HG02571 (cell line): ENCODE measurements around the gene BTBD18.

Source experiments
- ATAC-seq: cut with Tn5 transposase; IDR thresholded peaks from one replicate; pipeline ENCODE4 v1.9.1; 2021; ENCODE audit warnings: mild to moderate bottlenecking, moderate library complexity; ENCODE audit not compliant: unreplicated experiment

Gene BTBD18

DNA sequence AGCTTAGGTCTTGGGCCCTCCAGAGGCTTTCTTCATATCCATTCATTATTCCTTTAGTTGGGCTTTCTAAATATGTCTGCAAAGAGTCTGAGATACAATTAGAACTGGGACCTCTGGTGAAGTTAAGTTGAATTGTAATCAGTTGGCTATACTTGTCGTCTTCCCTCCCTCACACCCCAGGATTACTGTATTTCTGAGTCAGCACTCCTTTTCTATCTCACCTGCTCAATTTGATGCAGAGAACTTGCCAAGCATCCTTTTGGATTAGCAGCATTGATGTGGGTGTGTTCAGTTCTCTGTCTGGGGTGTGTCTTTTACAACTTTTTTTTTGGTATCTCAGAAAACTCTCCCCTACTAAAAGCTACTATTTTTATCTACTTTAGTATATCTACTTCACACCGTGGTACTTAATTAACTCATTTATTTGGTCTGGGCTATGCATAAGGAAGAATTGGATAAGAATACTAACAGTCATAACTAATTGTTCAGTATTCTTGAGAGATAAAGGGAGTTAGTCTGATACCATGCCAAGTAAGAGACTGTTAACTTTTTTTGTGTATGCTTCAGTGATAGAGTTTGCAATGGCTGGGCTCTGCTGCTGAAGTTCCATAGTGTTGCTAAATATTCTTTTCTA is 25.1 kb upstream of the BTBD18 start:
- ATAC-seq, result no peak

DNA sequence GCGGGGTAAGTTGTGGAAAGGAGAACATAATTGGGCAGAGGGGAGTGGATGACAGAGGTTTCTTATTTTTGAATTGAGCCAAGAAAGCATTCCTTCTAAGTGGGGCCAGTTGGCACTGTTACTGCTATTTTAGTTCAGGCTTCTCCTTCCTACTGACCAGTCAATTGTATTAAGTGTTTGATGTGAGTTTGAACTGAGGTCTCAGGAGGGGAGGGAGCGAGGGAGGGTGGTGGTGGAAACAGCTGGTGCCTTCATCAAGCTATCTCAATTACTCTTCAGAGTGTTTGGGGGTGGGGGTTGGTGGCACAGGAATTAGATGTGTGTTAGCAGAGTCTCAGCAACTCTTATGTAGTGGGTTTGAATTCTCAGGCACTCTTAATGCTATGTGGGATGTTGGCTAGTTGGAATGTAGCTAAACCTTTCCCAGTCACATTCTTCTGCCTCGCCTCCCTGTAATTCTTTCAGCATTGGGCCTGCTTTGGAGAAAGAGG is 24.5 kb upstream of the BTBD18 start:
- ATAC-seq, result no peak

DNA sequence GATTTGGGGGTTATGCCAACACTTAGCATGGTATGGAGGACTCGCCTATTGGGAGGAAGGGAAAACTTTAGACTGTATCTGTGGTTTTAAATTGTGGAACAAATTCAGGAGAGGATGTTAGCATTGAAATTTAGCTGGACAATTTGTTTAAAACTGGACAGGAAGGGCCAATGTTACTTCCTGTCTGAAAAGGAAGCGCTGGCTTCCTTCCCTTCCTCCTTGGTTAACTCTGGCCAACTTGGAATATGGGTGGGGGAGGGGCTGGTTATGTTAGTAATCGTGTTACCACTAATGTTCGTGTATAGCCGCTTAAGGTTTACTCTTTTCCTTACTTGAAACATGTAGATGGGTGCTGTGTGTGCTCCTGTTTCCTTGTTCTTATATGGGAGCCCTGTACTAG is 23.9 kb upstream of the BTBD18 start:
- ATAC-seq, result no peak

DNA sequence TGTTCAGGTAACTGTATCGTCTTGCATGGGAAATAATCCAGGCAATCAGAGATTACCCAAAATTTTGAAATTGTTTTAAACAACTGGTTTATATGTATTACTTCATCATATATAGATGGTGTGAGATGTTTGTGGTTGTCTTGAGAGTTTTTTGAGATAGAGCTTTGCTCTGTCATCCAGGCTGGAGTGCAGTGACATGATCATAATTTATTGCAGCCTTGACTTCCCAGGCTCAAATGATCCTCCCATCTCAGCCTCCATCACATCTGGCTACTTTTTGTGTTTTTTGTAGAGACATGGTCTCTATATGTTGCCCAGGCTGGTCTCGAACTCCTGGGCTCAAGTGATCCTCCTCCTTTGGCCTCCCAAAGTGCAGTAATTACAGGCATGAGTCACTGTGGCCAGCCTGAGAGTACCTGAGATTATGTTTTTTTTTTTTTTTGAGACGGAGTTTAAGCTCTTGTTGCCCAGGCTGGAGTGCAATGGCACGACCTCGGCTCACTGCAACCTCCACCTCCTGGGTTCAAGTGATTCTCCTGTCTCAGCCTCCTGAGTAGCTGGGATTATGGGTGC is 21.5 kb upstream of the BTBD18 start:
- ATAC-seq, result no peak

DNA sequence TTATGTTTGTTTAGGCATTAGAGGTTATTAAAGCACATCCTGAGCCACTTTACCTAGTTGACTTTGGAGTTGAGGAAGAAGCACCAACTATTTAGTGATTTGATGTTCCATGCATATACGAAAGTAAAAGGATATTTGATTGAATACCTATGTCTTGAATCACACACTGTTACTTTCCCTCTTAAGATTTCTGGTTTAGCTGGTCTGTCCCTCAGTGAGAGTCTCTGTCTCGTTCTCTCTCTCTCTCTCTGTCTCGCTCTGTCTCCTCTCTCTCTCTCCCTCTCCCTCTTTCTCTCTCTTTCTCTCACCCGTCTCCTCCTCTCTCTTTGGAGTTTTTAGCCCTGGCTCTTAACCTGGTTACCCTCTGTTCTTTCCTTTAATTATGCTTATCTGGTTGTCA is 20.9 kb upstream of the BTBD18 start:
- no peak for ATAC-seq

DNA sequence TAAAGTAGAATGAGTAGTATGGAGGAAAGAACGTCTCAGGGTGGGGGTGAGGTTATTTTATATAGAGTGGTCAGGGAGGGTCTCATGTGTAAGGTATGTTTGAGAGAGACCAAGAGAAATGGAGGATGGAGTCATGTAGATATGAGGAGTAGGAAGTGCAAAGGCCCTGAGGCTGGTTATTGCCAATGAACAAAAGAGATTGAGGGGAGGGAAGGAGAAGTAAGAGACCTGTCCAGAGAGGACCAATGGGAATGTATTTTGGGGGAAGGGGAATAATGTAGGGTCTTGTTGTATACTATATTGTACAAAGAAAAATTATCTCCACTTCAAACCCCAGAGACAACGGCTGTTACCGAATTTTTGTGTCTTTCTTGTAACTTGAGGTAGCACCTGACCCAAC is 19.7 kb upstream of the BTBD18 start:
- ATAC-seq, result no peak

DNA sequence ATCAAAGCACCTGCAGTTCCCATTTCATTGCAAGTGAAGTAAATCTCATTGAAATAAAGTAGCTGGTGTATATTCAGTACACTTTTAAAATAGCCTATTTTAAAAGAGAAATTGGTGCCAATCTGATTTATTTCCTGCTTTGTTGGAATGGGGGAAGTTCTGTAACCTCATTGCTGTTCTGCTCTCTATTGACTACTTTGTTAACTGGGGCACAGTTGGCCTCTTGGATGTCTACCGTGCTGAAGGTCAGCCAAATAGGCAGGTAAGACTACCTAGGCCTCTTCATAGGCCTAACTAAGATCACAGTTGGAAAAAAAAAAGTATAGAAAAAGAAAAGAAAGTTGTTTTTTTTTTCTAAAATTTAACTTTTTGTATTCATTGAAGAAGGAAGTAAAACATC is 19.2 kb upstream of the BTBD18 start:
- ATAC-seq, result no peak

DNA sequence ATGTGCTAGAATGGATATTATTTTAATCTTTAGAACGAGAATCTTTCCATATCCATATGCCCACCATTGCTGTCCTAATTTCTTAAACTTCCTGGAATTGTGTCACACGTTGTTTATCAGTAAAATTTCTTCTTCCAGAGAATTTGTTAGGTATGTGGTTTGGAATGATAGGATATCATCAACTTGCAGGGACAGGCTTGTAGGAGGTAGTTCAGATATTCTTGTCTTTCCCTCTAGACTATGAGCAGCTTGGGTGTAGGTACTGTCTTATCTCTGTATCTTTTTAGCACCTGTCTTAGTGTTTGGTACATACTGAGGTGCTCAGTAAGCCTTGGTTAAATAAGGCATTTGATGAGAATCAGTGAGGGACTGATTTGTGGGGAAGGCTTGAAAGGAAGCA is 13.4 kb upstream of the BTBD18 start:
- no peak for ATAC-seq

DNA sequence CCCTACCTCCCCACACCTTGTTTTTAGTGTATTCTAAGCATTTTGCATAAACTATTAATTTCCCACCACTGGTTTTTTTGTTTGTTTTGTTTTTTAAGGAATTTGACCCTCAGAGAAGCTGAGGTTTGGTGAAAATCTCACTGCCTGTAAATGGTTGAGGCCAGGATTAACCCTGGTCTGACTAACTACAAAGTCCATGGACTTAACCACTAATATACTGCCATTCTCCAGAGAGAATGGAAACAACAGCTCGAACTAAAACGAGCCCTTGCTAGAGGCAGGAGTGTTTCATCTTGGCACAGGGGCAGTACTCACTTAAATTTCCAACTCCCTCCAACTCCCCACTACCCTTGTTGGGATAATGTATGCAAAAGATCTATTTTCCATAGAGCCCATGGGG is 12.9 kb upstream of the BTBD18 start:
- no peak for ATAC-seq

DNA sequence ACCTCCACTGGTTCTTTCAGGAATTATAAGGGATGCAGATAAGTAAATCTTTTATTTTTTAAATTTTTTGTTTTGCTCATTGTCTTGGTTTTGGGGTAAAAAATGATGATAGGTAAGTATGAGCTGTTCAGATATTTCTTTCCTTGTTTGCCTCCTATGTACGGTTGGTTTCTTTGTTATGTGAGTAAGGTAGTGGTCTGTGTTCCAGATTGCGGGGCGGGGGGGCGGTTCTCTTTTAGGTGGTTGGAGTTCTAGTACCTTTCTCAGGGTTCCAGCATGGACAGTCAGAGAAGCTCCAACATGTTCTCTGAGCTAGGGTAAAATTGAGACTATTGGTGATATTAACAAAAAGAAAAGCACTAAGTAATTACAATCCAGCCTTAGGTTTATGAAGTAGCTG is 12.4 kb upstream of the BTBD18 start:
- ATAC-seq, result no peak

DNA sequence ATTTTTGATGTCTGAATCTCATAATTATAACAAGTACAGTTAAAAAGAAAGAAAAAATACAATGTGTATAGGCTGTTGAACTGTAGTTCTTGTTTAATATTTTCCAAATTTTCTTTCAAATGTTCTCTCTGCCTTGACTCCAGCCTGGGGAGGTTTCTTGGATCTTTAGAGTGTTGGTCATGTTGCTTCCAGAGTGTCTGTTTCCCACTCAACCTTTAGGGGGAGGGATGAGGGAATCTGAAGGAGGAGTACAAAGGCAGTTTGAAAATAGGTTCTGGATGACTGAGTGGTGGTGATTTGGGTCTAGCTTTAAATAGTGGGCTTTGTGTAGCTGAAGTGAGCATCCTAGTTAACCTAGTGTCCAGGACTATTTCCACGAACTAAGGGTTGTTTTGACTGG is 11.9 kb upstream of the BTBD18 start:
- no peak for ATAC-seq

DNA sequence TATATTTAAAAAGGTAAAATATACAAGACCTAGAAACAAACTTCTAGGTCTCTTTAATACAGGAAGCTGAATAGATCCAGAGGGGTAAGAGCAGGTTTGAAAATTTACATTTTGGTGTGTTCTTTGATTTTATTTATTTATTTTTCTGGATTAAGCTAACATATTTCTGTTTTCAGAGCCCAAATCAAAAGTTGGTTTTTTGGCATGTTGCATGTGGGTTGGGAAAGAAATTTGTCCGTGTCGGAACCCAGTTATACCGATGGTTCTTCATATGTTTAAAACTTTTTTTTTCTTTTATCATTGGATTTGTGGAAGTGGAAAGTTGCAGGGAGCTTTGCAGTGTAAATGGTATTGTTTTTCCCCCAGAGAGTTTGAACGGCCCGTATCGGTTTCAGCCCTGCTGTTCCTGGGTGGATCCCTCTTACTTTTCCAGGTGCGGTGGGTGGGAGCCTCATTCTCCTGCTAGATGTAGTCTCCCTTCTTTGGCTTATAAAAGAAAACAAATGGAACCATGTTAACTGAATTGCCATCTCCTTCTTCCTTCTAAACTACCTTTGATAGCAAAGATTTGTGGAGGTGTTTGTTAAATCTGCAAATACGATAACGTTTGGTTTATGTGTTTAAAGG is 10.7 kb upstream of the BTBD18 start:
- ATAC-seq, result no peak

DNA sequence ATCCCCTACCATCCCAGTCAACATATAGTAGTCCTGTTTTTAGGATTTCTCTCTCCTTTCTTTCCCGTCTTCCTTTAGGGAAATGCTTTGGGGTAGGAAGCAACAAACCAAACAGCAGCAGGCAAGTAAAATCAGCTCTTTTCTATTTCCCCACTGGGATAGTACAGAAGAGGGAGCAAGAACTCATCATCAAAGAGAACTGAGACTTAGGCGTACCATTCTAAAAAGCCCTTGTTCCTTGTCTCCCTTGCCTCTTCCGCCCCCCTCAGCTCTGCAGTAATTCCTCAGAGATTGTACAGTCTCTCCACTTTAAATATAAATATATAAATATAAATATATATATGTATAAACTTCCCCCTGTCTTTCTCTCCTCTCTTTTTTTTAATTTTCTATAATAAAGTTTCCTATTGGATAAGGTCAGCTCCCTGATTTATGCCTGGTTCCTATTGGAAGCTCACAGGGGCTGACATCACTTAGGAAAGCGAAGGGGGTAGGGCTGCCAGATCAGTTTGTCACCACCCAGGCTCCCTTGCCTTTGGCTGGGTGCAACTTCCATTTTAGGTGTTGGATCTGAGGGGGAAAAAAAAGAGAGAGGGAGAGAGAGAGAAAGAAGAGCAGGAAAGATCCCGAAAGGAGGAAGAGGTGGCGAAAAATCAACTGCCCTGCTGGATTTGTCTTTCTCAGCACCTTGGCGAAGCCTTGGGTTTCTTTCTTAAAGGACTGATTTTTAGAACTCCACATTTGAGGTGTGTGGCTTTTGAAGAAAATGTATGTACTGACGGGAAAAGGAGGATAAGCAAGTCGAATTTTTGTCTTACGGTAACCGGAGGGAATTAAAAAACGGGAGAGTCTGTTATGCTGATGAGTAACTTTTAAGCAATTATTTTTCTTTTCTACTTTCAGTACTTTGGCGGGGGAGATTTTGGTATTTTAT is 9.9 kb upstream of the BTBD18 start, which contains the start of gene CTNND1:
CTNND1 (plus strand) TSS at position 502 of the 934 bp plus-strand sequence. CDS start 29,677 bp downstream, outside the sequence.
- peak; percentile 93 for ATAC-seq

DNA sequence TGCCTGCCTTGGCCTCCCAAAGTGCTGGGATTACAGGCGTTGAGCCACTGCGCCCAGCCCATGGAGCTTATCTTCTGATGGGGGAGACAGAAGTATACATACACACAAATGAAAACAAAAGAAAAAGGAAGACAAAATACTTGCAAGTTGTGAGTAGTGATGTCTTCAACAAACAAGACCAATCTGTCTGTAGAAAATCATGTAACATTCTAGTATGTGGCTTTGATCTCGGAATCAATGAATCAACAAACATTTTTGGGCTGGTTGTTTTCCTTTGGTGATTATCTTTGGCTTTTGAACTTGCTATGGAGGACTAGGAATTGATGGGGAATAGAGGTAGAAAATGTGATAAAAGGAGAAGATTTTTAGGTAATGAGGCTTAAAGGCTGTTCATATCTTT is 6.6 kb upstream of the BTBD18 start:
- ATAC-seq, result no peak

DNA sequence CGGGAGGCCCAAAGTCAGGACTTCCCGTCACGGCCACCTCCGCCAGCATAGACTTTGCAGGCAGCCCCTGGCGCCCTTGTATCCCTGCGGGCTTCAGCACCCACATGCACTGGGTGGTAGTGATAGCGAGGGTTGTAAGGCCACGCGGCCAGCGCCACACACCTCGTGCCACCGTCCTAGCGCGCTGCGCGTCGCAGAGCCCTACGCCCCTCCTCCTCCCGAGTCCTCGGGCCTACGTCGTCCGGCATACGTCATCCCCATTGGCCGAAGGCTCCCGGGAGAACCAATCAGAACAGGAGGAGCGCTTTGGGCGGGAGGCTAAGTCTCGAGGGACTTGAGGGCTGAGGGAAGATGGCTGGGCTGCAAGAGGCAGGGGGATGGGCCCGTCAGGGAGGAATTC is 1.3 kb upstream of the BTBD18 start:
- ATAC-seq, result no peak

DNA sequence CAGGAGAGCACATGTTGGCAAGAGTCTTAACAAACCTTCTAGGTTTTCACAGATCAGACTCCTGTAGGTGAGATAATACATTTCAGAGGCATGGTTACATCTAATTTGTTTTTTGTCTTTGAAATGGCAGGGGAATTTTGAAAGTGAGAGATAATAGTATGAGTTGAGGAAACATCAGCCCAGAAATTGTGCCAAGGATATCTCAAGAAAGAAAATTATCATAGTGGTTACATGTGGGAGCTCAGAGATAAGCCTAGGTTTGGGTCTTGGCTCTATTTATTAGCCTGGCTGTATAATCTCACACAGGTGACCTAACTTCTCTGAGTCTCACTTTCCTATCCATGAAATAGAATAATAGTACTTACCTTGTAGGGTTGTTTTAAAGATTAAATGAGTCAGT is 443 bp downstream of the BTBD18 start:
- ATAC-seq, result no peak

DNA sequence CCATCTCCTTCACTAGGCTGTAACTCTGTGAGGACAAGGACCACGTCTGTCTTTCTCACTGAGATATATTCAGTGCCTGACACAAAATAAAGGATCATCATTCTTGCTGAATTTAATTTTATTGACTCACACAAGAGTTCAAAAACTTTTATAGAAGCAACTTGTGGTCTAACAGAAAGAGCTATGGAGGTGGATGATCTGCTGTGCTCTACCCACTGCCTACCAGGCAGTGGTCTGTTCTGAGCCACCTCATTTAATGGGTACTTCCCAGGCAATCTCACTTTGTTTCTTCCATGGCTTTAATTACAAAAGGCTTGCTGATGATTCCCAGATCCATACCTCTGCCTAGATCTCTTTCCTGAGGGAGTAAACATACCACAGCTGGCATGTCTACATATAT is 4.7 kb downstream of the BTBD18 start:
- no peak for ATAC-seq

DNA sequence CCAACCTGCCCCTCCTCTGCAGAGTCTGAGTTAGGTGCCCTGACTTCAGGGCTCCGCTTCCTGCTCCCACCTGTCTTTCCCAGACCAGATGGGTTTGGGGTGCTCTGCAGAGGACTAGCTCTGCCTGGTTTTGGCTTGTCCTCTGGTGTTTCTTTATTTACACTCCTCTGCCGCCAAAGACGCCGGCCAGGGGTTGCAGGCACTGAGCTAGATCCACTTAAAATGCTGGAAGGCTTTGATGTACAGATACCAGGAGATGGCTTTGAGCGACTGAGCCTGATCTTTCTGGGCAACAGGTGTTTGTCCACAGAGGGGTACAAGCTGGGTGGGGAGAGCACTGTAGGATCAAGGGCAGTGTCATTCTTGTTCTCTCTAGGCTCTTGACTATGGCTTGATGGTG is 6.4 kb downstream of the BTBD18 start:
- no peak for ATAC-seq

DNA sequence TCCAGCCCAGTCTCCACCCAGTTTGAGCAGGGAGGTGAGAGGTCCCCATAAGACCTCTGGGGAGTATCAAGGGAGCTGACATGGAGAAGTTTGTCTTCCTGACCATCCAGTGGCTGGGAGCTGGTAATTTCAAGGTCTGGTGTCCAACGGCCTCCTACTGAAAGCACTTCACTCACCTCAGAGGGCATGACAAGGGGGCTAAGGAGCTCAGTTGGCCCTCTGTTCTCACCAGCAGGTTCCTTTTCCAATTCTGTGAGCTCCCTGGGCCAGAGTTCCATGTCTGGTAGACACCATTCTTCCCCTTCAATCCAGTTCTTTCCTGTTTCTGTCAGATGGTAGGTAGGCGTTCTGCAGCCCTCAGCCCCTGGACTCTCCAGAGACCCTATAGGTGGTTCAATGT is 7.3 kb downstream of the BTBD18 start:
- ATAC-seq, result no peak

DNA sequence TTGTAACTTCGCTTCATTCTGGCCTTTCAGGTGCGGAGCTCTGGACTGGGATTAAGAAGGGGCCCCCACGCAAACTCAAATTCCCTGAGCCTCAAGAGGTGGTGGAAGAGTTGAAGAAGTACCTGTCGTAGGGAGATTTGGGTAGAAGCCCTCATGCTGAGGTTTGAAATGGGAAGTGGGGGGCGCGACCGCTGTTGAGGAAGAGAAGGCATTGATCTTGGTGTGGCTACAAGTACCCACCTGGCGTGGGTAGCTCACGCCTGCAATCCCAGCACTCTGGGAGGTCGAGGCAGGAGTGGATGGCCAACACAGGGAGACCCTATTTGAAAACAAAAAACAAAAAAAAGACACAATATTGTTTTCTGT is 9.5 kb downstream of the BTBD18 start:
- no peak for ATAC-seq
